Ovary (tissue), 9 donors: ENCODE measurements around the gene TMEM63A. TPM values are rescaled to one million over a fixed set of nuclear protein-coding genes. Genes with fewer than 3 reads are reported as not detected.

Experiments
- DNase-seq, 5 donors: peaks; one replicate each; pipeline ENCODE4 v3.0.0-alpha.2; 2019 to 2020
- H3K27ac ChIP-seq, 2 donors: fragments of 200-600 bp; one replicate each; pipeline versions ENCODE4 v1.5.1 to v1.8.0; 2019 to 2022
- H3K27me3 ChIP-seq: fragments of 200-600 bp; one replicate; pipeline ENCODE4 v1.8.0; 2022
- H3K36me3 ChIP-seq: fragments of 200-600 bp; sonication (generic); one replicate; pipeline ENCODE4 v1.5.1; 2019
- H3K4me1 ChIP-seq: one replicate; pipeline ENCODE4 v1.8.1; 2013; ENCODE audit warnings: mild to moderate bottlenecking, moderate library complexity; ENCODE audit not compliant: insufficient read depth
- H3K4me3 ChIP-seq: fragments of 200-600 bp; sonication (generic); one replicate; pipeline ENCODE4 v1.5.1; 2017
- H3K9me3 ChIP-seq, 2 donors: fragments of 200-600 bp in 1 of 2; sonication (generic) in 1 of 2; one replicate each; pipeline versions ENCODE4 v1.5.1 to v1.8.1; 2013 to 2019; ENCODE audit warnings: mild to moderate bottlenecking in 1 of 2, moderate library complexity in 1 of 2
- CTCF ChIP-seq, 3 donors: fragments of 450-650 bp in 2 of 3; fragments of 200-600 bp in 1 of 3; IDR thresholded peaks; one replicate each; pipeline versions ENCODE4 v1.5.1 to v1.8.0; 2016 to 2022; ENCODE audit warnings: antibody characterized with exemption in 3 of 3, mild to moderate bottlenecking in 1 of 3
- EP300 ChIP-seq: sonication (generic); formaldehyde crosslinking; IDR thresholded peaks from one replicate; pipeline ENCODE4 v1.6.1; 2017; ENCODE audit warnings: antibody characterized with exemption
- POLR2A ChIP-seq: fragments of 450-650 bp; IDR thresholded peaks from one replicate; pipeline ENCODE4 v1.6.1; 2017; ENCODE audit warnings: antibody characterized with exemption, mild to moderate bottlenecking, moderate library complexity
- WGBS, 3 donors: extraction: QIAGEN DNeasy Blood & Tissue Kit in 1 of 3; methylation state at CpG; one replicate each; pipeline versions ENCODE4 v1.1.5 to v1.1.7; 2013 to 2017; 5-methylcytosine and 5-hydroxymethylcytosine counted together
- intact Hi-C, 4 donors: fragments of 100-400 bp; cut with DNase I; formaldehyde crosslinking; loops; one replicate each; pipeline versions ENCODE4 v1.11.0 to v1.15.1; 2022 to 2023
- polyA plus RNA-seq, 2 donors: library from polyadenylated mRNA; stranded (reverse); fragments of 200-250 nt in 1 of 2; fragments of 350-450 nt in 1 of 2; fragmentation: Illumina TruSeq in 1 of 2; extraction: RNeasy Lipid Tissue Mini Kit (QIAGEN cat#74804) in 1 of 2; gene quantifications; one replicate each; pipeline ENCODE4 v1.2.3, GENCODE V29; 2013 to 2014
- total RNA-seq, 7 donors: library from RNA; depleted of rRNA in 2 of 7; stranded (reverse); fragments of >200 nt in 2 of 7; fragmentation: NEBNext Ultra II Directional in 3 of 7; extraction: Animal tissue kit (Norgen Biotek cat#: 25700) in 3 of 7; gene quantifications; one replicate each; pipeline versions ENCODE4 v1.1.0 to v1.2.4, GENCODE V29; 2016 to 2023
- donor health status: DM: no; HTN: no; CAD: no; lungs with moderate emphysema.
- donor health status: DM: no; HTN: no; CAD: no.
- donor health status: Bipolar disorder and iron deficiency.
- donor health status: DM: yes; HTN: yes; CAD: no.
- donor health status: DM: no; HTN: no; CAD: no.
- donor health status: DM: yes; HTN: yes; CAD: no.

TMEM63A gene
- total and polyA plus RNA-seq, 9 donors: 29.6 to 82.8 (median 53.0) TPM

- DNase-seq: no peak
Measured at GRCh38 chr1:225820522-225821120, 61.6 kb downstream of the TMEM63A start.

GRCh38 chr1:225819346-225820192 is 62.6 kb downstream of the TMEM63A start:
- Histone ChIP-seq H3K4me1 (peaks cover 72% of the 10 kb centered on the region), H3K27ac (peak overlapping the region; percentile 34 to 89), H3K9me3 (no peaks in the 10 kb centered on the region), H3K27me3 (no peaks in the 10 kb centered on the region), H3K36me3 (no peaks in the 10 kb centered on the region), H3K4me3 (no peak overlapping the region)
- intact Hi-C loops: loop anchor here in 1 of 4 donors (5.0 kb wide), 1 partner anchor 1198 kb away; no protein-coding TSS in a partner anchor
- WGBS, 3 donors: 22 to 29% (median 25%) methylated on average over 12 of the region's 12 CpGs
- DNase-seq: peak in 2 of 5 donors; percentile 48 to 57
- TF ChIP-seq POLR2A: no peak
- no peak for TF ChIP-seq CTCF (IDR thresholded peaks at IDR 0.05)
- no peak for TF ChIP-seq EP300

More at GRCh38 chr1:225820522-225821120, 61.6 kb downstream of the TMEM63A start:
- 48 to 64% (median 56%) methylated on average over 5 of the region's 5 CpGs for WGBS, 3 donors
- TF ChIP-seq CTCF (IDR thresholded peaks at IDR 0.05) (no peak), EP300 (no peak), POLR2A (no peak)
- Histone ChIP-seq H3K4me3 (no peak overlapping the region), H3K27me3 (no peaks in the 10 kb centered on the region), H3K36me3 (no peaks in the 10 kb centered on the region), H3K4me1 (peaks cover 72% of the 10 kb centered on the region), H3K9me3 (no peaks in the 10 kb centered on the region), H3K27ac (peak overlapping the region in 1 of 2 donors; percentile 89)
- intact Hi-C loops: loop anchor here in 1 of 4 donors (5.0 kb wide), 1 partner anchor 1197 kb away; no protein-coding TSS in a partner anchor

GRCh38 chr1:225818229-225818628 is 64.0 kb downstream of the TMEM63A start:
- no peaks in the 10 kb centered on the region for H3K9me3 ChIP-seq
- H3K27me3 ChIP-seq: no peaks in the 10 kb centered on the region
- intact Hi-C loops: no loop called here
- peaks cover 67% of the 10 kb centered on the region for H3K4me1 ChIP-seq
- no peak overlapping the region for H3K4me3 ChIP-seq
- H3K36me3 ChIP-seq: no peaks in the 10 kb centered on the region
- 60 to 79% (median 60%) methylated on average over 7 of the region's 7 CpGs for WGBS, 3 donors
- H3K27ac ChIP-seq: peak overlapping the region; percentile 78 to 89
- DNase-seq: no peak
- no peak for TF ChIP-seq EP300
- no peak for TF ChIP-seq POLR2A
- TF ChIP-seq CTCF (IDR thresholded peaks at IDR 0.05): no peak

DNA sequence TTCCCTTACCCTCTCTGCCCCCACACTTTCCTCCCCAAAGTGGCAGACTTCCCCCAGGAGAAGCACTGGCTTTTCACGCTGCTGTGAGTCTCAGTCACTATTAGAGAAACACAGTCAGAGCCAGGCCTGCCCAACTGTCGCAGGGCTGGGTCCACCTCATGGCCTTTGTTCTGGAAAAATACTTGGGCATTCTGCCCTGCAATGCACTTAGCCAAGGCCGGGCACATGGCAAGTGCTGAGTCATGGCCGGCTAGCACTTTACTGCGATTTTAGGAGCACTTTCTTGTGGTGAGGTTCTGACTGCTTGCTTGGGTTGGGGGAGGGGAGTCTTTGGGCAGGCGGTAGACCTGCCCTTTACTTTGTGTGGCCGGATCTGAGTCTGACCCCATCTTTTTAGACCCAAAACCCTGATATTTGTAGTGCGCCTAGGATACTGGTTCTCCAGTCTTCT is 64.5 kb downstream of the TMEM63A start:
- H3K4me1 ChIP-seq: peaks cover 67% of the 10 kb centered on the region
- no peak for TF ChIP-seq POLR2A
- TF ChIP-seq CTCF (IDR thresholded peaks at IDR 0.05): no peak
- H3K27ac ChIP-seq: peak overlapping the region; percentile 78 to 89
- no peaks in the 10 kb centered on the region for H3K36me3 ChIP-seq
- no peak overlapping the region for H3K4me3 ChIP-seq
- H3K9me3 ChIP-seq: no peaks in the 10 kb centered on the region
- H3K27me3 ChIP-seq: no peaks in the 10 kb centered on the region
- intact Hi-C loops: no loop called here
- 10 to 20% (median 15%) methylated on average over 8 of the region's 8 CpGs for WGBS, 3 donors
- DNase-seq: peak; percentile 70 to 79 (median 75)
